HG02943 (cell line): ENCODE data around the gene AP1G1.

ENCODE experiments used
- ATAC-seq: cut with Tn5 transposase; IDR thresholded peaks from one replicate; pipeline ENCODE4 v1.9.1; 2021; ENCODE audit warnings: mild to moderate bottlenecking, low read depth, moderate library complexity; ENCODE audit not compliant: unreplicated experiment

AP1G1 gene

DNA sequence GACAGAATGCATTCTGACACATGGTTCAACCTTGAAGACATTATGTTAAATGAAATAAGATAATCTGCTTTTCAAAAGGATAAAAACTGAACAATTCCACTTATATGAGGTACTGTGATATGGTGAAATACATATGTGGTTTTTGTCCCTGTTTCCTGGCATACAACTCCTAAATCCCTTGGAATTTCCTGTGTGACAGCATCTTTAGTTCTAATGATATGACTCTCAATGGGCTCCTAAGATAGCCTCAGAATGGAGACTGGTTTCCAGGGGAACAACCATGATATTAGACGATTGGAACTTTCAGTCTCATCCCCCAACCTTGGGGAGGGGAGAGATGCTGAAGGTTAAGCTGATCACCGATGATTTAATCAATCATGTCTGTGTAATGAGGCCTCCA lies 46.4 kb downstream of the AP1G1 start:
- ATAC-seq, result no peak

DNA sequence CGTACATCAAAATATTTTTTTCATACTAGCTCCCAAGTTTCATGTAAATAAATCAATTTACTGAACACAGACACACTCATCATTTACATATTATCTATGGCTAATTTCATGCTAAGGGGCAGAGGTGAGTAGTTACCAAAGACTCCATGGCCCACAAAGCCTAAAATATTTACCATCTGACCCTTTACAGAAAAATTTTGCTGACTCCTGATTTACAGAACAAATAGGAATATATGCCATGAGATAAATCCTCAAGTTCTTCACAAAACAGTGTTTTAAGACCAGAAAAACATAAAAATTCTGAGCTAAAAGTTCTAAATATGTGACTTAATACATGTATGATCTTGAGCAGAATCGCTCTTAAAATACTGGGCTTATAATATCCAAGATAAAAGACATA lies 47.5 kb downstream of the AP1G1 start:
- no peak for ATAC-seq

DNA sequence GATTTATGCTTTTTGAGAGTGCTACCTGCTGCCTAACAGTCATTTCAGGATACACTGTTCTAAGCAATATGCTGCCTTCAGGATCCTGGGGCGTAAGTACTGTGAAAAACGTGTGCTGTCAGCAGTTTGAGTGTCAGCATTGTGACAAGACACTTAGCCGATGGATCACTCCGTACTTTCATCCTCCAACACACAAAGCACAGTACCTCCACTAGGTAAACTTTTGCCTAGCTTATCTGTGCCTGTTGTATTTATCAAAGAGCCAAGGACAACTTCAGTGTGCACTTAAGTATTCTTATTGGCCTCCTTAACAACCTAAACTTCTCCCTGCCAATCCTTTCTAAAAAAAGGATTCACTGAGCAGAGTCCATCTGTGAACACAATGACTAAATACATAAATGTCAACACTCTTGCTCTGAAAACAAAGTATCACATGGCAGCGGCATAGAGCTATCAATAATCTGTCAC lies 50.3 kb downstream of the AP1G1 start:
- ATAC-seq, result no peak

DNA sequence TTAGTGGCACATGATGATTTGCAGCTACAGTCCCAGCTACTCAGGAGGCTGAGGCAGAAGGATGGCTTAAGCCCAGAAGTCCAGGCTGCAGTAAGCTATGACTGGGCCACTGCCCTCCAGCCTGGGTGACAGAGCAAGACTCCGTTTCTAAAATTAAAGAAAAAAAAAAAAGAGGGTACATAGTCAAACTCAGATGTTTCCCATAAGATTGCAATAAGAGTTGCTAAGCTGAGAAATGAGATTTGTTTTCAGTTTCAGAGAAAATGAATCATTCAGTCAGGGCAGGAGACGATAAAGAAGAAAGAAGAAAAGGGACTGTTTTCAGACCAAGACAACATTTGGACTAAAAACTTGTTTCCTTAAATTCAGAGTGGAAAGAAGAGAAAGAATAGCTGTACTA lies 54.0 kb downstream of the AP1G1 start:
- ATAC-seq, result no peak

DNA sequence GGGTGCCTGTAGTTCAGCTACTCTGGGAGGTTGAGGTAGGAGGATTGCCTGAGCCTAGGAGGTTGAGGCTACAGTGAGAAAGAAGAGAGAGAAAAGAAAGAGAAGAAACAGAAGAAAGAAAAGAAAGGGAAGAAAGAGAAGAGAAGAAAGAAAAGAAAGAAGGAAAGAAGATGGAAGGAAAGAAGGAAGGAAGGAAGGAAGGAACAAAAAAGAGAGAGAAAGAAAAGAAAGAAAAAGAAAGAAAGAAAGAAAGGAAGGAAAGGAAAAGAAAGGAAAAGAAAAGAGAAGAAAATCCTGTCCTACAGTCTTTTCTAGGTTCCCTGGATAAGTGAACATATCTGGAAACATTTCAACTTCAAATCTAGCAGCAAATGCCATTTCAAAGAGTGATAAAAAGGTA lies 54.5 kb downstream of the AP1G1 start:
- ATAC-seq, result no peak

DNA sequence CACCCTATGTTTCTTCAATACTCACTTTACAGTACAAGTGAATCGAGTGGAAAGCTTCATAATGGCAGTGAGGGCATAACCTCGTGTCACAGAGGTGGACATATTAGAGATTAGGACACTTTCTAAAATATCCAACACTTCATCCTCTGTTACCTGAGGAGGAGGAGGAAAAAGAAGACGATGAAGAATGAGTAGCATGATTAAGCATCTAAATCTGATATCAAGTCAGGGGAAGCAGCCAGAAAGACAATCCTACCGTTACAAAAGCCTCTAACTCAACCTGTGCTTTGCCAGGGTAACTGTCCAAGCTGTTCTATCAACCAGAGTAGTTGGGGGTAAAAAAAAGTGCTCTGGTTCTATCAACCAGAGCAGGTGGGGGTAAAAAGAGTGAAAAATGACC lies 60.4 kb downstream of the AP1G1 start:
- no peak for ATAC-seq

DNA sequence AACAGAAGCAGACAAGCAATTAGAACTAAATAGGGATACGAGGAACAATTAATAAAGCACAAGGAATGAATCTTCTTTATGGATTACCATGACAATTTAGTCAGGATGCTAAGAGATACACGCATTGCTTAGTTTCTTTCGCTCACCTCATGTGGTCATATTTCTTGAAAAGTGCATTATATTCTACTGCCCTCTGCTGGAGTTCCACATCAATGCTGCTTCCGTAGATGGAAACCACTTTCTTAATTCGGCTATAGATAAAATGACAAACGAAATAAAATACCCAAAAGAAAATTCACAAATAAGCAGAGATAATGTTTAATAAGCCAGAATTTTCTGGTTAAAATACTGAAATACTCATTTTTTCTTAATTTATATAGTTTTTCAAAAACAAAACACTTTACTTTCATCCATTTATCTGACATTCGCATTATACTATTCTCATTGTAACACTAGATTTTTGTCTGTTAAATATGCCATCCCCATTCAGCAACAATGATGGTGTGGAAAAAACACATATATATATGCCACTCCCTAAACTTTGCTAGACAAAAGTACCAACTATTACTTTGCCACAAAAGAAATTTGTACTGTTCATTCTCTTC lies 62.1 kb downstream of the AP1G1 start:
- no peak for ATAC-seq

DNA sequence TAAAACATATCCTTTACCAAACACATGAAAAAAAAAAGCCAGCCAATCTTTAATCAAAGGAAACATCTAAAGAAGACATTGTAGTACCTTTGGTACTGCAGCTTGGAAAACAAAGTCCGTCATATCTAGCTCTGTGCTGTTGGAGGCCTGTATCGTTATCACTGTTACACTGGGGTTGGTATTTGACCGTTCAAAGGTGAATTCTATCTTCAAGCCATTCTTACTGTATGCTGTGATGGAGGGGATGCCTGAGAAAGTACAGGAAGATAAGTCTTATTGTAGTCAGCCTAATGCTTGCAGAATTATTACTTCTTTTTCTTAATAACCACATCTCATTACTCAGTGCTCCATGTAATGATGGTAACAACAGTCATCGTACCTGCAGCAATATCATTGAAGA lies 69.8 kb downstream of the AP1G1 start:
- no peak for ATAC-seq

DNA sequence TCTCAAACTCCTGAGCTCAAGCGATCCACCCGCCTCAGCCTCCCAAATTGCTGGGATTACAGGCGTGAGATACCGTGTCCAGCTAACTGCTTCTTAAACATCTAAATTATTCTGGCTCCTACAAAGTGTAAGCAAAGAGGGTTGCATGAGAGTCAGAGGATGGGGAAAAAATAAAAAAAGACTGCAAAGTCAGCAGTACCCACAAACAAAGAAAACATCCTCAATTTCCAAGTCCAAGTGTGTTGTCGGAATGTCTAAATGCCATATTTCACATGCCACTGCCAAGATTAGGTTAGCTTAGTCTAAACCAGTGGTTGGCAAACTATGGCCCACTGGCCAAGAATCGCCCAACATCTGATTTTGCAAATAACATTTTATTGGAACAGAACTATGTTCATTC lies 71.1 kb downstream of the AP1G1 start:
- ATAC-seq, result no peak

DNA sequence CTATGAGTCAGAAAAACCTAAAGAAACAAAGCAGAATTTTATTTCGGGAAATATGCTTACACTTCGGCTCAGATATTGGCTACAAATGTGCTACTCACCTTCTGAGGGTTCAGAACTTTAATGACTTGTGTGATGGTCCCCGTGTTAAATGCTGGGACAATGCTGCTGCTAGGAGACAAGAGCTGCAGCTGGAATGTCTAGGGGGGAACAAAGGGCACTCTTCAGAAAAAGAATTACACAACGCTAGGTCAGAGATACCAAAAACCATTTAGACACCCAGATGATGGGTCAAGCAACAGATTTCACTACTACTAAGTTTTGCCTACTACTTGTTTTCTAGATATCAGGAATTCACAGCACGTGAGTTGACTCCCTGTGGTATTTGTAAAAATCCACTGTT lies 74.1 kb downstream of the AP1G1 start:
- no peak for ATAC-seq

DNA sequence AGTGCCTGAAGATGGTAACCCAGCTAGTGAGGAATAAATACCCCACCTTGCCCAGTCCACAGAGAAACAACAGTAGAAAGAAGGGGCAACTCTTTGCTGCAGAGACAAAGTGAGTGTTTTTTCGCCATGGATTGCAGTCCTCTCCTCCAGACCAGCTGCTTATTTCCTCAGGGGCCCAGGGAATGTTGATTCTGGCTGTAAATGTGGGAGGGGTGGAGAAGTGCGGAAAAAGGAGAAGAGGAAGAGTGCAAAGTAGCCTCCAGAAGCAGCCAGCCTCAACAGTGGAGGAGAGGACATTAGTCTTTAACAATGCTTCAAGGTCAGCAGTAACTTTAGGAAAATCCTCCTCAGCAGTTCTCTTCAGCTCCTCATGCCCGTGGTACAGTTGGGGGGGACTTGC lies 76.0 kb downstream of the AP1G1 start:
- ATAC-seq, result no peak

DNA sequence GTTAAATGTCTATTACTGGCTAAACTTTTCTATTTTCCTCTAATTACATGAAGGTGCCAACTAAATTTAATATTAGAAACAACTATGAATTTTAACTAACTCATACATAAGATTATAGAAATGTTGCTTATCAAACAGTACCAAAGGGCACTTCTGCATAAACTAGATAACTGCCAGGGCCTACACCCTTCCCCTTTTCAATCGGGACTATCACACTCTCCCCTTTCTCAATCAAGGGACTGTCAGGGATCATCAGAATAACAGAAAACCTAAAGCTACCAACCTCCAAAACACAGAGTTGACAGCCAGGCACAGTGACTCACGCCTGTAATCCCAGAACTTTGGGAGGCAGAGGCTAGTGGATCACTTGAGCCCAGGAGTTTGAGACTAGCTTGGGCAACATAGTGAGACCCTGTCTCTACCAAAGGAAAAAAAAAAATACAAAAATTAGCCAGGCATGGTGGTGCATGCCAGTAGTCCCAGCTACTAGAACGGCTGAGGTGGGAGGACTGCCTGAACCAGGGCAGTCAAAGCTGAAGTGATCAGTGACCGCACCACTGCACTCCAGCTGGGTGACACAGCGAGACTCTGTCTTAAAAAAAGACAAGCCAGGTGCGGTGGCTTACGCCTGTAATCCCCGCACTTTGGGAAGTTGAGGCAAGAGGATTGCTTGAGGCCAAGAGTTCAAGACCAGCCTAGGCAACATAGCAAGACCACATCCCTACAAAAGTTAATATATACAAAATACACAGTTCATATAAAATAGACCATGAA lies 80.9 kb downstream of the AP1G1 start:
- ATAC-seq, result no peak

DNA sequence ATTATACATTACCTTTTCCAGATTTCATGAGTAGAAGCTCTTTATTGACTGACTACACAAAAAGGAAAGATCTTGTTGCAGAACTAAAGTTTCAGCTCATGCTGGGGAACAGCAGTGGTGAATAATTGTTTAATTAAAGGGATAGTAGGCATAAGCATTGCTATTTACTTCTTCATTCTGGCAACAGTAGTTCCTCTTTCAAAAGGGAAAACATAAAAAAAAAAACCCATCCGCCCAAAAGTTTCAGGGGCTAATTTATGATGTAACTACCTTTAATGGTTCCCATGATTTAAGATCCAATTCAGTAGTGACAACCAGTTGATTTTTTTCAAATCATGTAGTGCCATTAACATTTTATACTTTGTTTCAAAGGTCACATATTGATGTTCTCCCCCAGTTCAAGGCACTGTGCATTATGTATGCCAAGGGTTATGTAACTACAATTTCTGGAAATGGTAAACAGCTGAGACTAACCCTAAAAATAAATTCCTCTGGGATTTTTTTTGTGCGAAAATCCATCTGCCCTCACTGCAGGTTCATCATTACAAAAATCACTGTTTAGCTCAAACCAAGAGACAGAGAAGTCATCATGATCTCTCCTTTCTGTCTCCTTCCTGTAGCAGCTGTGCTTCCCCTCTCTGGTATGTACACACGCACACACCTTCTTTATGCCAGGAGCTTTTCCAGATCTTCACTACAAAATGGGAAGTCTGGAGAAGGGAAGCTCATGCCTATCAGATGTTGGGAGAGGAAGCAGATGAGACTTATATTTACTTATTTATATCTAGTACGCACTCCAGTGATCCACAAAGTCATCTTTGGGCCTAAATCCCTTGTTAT lies 81.9 kb downstream of the AP1G1 start:
- ATAC-seq, result no peak

DNA sequence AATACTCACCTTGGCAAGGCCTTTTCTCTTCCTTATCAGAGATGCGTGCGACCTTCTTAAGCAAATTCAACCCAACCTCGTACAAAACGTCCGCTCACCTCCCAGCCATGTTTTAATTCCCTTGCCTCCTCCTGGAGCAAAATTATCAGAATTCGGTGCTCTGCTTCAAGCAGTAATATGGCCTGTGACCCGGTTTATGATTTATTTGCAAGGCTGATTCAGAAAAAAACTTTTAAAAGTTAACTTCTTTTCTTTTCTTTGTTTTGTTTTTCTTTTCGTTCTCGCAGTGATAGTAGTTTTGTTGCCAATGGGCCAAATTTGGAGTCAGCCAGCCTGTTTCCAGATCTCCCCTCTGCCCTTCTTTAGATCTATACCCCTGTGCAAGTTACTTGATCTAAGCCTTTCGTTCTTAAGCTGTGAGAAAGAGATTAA lies 84.3 kb downstream of the AP1G1 start, which contains the start of gene PHLPP2:
Gene PHLPP2 (minus strand): TSS at position 382 of the 432 bp plus-strand sequence. CDS start 9,906 bp downstream, outside the sequence.
- no peak for ATAC-seq

DNA sequence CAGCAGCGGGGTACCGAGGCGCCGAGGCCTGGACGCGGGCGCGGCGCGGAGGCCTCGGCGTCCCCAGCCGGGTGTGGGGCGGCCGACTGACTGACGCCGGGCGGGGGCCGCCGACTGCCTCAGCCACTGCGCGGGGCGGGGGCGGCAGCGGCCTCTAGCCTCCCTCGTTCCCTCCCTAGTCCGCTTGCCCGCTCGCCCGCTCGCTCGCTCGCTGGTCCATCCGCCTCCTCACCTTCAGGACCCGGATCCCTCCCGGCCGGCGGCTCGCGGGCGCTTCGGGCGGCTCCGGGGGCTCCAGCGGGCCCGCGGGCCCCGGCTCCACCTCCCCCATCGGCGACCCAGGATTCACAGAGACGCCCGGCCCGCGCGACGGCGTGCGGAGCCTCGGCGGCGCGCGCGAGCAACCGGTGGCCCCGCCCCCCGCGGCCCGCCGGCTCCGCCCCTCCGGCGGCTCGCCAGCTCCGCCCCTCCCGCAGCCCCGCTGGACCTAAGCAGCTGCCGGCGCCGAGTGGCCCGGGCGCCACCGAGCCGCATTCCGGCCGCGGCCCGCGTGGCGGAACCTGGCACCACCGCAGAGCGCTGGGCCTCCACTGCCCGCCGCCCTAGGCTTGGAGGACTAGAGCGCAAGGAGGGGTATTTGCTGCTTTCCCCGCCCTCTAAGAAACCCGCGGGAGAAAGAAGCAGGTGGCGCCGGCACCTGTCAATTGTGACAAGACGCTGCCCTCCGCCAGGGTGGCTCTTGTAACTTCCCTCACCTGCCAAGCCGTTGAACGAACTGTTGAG lies 84.9 kb downstream of the AP1G1 start:
- ATAC-seq, result peak; percentile 73

DNA sequence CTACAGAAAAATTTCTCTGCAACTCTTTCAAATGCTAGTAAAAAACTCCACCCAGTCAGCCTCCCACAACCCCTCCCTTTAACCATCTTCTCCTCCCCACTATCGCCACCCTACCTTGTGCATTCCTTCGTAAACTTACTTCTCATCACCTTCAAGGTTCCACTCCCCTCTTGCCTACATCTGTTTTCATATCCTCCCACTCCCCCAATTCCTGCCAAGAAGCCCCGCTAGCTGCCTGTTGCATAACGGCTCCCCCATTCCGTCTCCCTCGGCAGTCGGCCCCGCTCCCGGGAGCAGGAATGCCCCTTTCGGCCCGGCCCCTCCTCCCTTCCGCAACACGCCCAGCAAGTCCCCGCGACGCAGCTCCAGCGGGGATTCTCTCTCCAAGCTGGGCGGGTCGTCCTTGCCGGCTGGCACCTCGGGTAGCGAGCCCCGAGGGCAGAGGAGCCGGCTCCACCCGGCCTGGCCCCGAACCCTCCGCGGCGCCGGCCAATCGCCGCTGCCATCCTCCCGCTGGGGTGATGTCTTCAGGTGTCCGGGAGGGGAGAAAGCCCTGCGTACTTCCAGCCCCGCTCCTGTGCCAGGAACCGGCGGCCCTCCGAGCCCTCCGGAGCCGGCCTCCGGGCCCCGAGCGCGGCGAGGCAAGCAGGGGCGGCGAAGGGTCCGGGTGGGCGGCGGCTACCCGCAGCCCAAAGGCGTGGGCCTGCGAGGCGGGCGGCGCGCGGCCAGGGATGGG lies 85.7 kb downstream of the AP1G1 start:
- ATAC-seq, result peak; percentile 44

DNA sequence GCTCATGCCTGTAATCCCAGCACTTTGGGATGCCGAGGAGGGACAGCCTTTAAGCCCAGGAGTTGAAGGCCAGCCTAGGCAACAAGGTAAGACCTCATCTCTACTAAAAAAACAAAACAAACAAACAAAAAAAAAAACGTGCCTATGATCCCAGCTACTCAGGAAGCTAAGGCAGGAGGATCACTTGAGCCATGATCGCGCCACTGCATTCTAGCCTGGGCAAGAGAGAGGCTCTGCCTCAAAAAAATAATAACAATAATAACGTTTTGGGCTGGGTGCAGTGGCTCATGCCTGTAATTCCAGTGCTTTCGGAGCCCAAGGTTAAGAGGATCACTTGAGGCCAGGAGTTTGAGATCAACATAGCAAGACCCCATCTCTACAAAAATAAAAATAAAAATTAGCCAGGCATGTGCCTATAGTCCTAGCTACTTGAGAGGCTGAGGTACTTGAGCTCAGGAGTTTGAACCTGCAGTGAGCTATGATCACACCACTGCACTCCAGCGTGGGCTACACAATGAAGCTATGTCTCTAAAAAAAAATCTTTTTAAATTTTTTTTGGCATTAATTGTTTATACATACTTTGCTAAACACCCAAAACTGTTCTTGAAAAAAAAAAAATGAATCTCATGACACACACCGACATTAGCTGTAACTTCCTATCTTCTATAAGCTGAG lies 87.4 kb downstream of the AP1G1 start:
- ATAC-seq, result no peak

DNA sequence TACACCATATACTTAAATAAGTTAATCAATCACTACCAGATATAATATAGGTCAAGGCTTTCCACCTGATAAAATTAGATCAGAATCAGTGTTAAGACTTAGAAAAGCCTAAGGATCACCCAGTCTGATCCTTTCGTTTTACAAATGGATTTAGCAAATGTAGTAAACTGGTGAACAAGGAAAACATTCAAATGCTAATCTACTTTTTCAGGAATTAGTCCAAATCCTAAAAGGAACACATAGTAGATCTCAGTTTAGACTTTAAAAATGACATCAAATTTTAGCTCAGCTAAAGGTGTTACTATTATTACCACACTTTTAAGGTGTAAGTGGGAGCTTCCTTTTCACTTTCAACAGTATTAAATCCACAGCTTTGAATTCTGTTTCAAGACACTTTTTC lies 96.1 kb downstream of the AP1G1 start:
- ATAC-seq, result no peak

DNA sequence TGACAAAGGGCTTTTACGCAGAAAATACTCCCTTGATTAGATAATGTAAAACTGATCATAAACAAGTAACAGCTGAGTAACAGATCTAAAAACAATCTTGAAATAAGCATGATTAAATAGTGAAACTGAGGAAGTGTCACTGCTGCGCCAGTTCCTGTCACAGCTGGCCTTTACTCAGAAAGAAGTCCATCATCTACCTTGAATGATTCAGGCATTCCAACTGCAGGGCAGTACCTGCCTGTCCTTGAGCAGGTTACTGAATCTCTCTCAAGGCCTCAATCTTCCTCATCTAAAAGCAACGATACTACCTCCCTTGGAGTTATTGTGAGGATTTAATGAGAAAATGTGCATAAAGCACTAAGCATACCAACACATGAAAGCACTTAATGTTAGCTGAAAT lies 96.8 kb downstream of the AP1G1 start:
- no peak for ATAC-seq
